ENCODE measurements around the gene BRAF.
A peak's percentile ranks its signal among the peaks of the same experiment; 100 is the strongest.
"Not testable (repeated sequence)": the region's sequence is repeated elsewhere in the genome, so short reads cannot be mapped to it uniquely, and the experiment has no call there.

Gene BRAF

GRCh38 chr7:140697447-140698143 lies 227.1 kb downstream of the BRAF start:
- no peak for DNase-seq

GRCh38 chr7:140696680-140697446 lies 227.9 kb downstream of the BRAF start, which contains the start of gene NDUFB2:
Gene NDUFB2, plus strand, starts transcription at chr7:140696708. Its CDS starts 37 bp downstream, at chr7:140696745.
- DNase-seq = peak; percentile 70

- peak; percentile 93 for DNase-seq
Measured at GRCh38 chr7:140696024-140696679, 228.6 kb downstream of the BRAF start.

- DNase-seq = no peak
Measured at GRCh38 chr7:140695381-140695780, 229.3 kb downstream of the BRAF start.

GRCh38 chr7:140694592-140694991 lies 230.1 kb downstream of the BRAF start:
- DNase-seq = no peak

- DNase-seq = not testable (repeated sequence)
Measured at GRCh38 chr7:140693849-140694248, 230.9 kb downstream of the BRAF start.

- DNase-seq = no peak
Measured at GRCh38 chr7:140691376-140692045, 233.2 kb downstream of the BRAF start.

GRCh38 chr7:140689199-140690152 lies 235.3 kb downstream of the BRAF start:
- no peak for DNase-seq

GRCh38 chr7:140688341-140688740 lies 236.4 kb downstream of the BRAF start:
- no peak for DNase-seq

- DNase-seq = no peak
Measured at GRCh38 chr7:140686921-140687320, 237.8 kb downstream of the BRAF start.

- no peak for DNase-seq
Measured at GRCh38 chr7:140685407-140686087, 239.2 kb downstream of the BRAF start.

GRCh38 chr7:140684066-140684950 lies 240.4 kb downstream of the BRAF start:
- DNase-seq = no peak

- no peak for DNase-seq
Measured at GRCh38 chr7:140683657-140684056, 241.1 kb downstream of the BRAF start.

GRCh38 chr7:140681766-140682165 lies 243.0 kb downstream of the BRAF start:
- DNase-seq = no peak

GRCh38 chr7:140680886-140681285 lies 243.8 kb downstream of the BRAF start:
- no peak for DNase-seq

- DNase-seq = no peak
Measured at GRCh38 chr7:140679186-140679585, 245.5 kb downstream of the BRAF start.

- DNase-seq = no peak
Measured at GRCh38 chr7:140678816-140679130, 246.0 kb downstream of the BRAF start.

- no peak for DNase-seq
Measured at GRCh38 chr7:140678081-140678815, 246.5 kb downstream of the BRAF start.

- no peak for DNase-seq
Measured at GRCh38 chr7:140677496-140677895, 247.2 kb downstream of the BRAF start.

GRCh38 chr7:140676956-140677355 lies 247.8 kb downstream of the BRAF start:
- not testable (repeated sequence) for DNase-seq

Measured in CD4-positive, alpha-beta T cell treated with Interleukin-10 for 1 hour (primary cell).